Fibroblast of lung (primary cell): ENCODE measurements around the gene PFDN6. TPM values are rescaled to one million over a fixed set of nuclear protein-coding genes. Genes with fewer than 3 reads are reported as not detected.
"Not testable (repeated sequence)": the region's sequence is repeated elsewhere in the genome, so short reads cannot be mapped to it uniquely, and the experiment has no call there.

ENCODE experiments used
- DNase-seq, 2 donors: peaks; one replicate each; pipeline versions ENCODE4 v3.0.0 to v3.0.0-alpha.2; 2010; ENCODE audit warnings: low read depth in 2 of 2
- H2AFZ ChIP-seq: 2 replicates; pipeline ENCODE4 v1.5.1; 2012; ENCODE audit warnings: low read length, control low read depth, inconsistent platforms
- H3K27ac ChIP-seq: 2 replicates; pipeline ENCODE4 v1.5.1; 2011; ENCODE audit warnings: low read length, control low read depth; ENCODE audit not compliant: insufficient read depth
- H3K27me3 ChIP-seq: 2 replicates; pipeline ENCODE4 v1.5.1; 2011; ENCODE audit warnings: mild to moderate bottlenecking, low read length; ENCODE audit not compliant: control insufficient read depth, insufficient read depth
- H3K36me3 ChIP-seq: 2 replicates; pipeline ENCODE4 v1.5.1; 2011; ENCODE audit warnings: low read length; ENCODE audit not compliant: control insufficient read depth, insufficient read depth
- H3K4me1 ChIP-seq: 2 replicates; pipeline ENCODE4 v1.5.1; 2011; ENCODE audit warnings: low read length; ENCODE audit not compliant: control insufficient read depth, insufficient read depth; ENCODE audit errors: extremely low read depth
- H3K4me2 ChIP-seq: 2 replicates; pipeline ENCODE4 v1.5.1; 2011; ENCODE audit warnings: low read length, control low read depth; ENCODE audit not compliant: insufficient read depth; ENCODE audit errors: extremely low read depth
- H3K4me3 ChIP-seq, 4 experiments: fragments of 200-600 bp in 1 of 4; sonication (generic) in 1 of 4; replicated peaks in 1 of 4; 2 replicates each; pipeline ENCODE4 v1.5.1; 2011 to 2016; ENCODE audit warnings: low read length in 4 of 4, low read depth in 3 of 4, mild to moderate bottlenecking in 3 of 4, control low read depth in 2 of 4, inconsistent platforms in 1 of 4, mixed read lengths in 1 of 4; ENCODE audit not compliant: insufficient read depth in 1 of 4; ENCODE audit errors: control extremely low read depth in 1 of 4
- H3K79me2 ChIP-seq: 2 replicates; pipeline ENCODE4 v1.5.1; 2012; ENCODE audit warnings: mild to moderate bottlenecking, low read length, inconsistent platforms; ENCODE audit not compliant: control insufficient read depth, insufficient read depth
- H3K9ac ChIP-seq: 2 replicates; pipeline ENCODE4 v1.5.1; 2011; ENCODE audit warnings: mild to moderate bottlenecking, low read length, control low read depth; ENCODE audit not compliant: insufficient read depth
- H3K9me3 ChIP-seq: 2 replicates; pipeline ENCODE4 v1.5.1; 2012; ENCODE audit warnings: low read depth, low read length; ENCODE audit not compliant: control insufficient read depth, insufficient read depth
- H4K20me1 ChIP-seq: 2 replicates; pipeline ENCODE4 v1.5.1; 2011; ENCODE audit warnings: low read length; ENCODE audit not compliant: control insufficient read depth, insufficient read depth; ENCODE audit errors: extremely low read depth
- CTCF ChIP-seq, 2 donors: IDR thresholded peaks in 1 of 2; conservative IDR thresholded peaks in 1 of 2; 1 replicate in 1 of 2; 2 replicates in 1 of 2; pipeline ENCODE4 v1.5.1; 2011 to 2012; ENCODE audit warnings: low read length in 2 of 2, control low read depth in 1 of 2, inconsistent platforms in 1 of 2, low read depth in 1 of 2, mild to moderate bottlenecking in 1 of 2
- EZH2 ChIP-seq: IDR thresholded peaks from 2 replicates; pipeline ENCODE4 v1.5.1; 2012; ENCODE audit warnings: low read length, control low read depth, mild to moderate bottlenecking; ENCODE audit errors: missing control alignments
- polyA plus RNA-seq, 2 donors: library from polyadenylated mRNA; depleted of rRNA in 1 of 2; stranded (reverse) in 1 of 2; unstranded in 1 of 2; fragments of >200 nt; gene quantifications; 2 replicates each; pipeline ENCODE4 v1.2.1, GENCODE V29; 2011 to 2012; ENCODE audit warnings: missing spikeins in 1 of 2
- total RNA-seq: library from RNA; depleted of rRNA; stranded (reverse); fragments of >200 nt; gene quantifications from 2 replicates; pipeline ENCODE4 v1.2.1, GENCODE V29; 2014

The PFDN6 gene
- total and polyA plus RNA-seq, 2 donors (not counting 1 experiment from before 2014, with no cell fraction given), result 39.8 to 46.7 TPM

GRCh38 chr6:33273924-33274902, 15.2 kb upstream of the PFDN6 start:
- H2AFZ ChIP-seq, result no peak overlapping the region
- DNase-seq, result no peak
- H3K9me3 ChIP-seq, result no peaks in the 10 kb centered on the region
- no peaks in the 10 kb centered on the region for H4K20me1 ChIP-seq
- H3K9ac ChIP-seq, result no peak overlapping the region
- peaks cover 26% of the 10 kb centered on the region for H3K36me3 ChIP-seq
- peaks cover 19% of the 10 kb centered on the region for H3K4me1 ChIP-seq
- H3K27ac ChIP-seq, result peak overlapping the region; percentile 30
- peaks cover 51% of the 10 kb centered on the region for H3K79me2 ChIP-seq
- H3K27me3 ChIP-seq, result no peaks in the 10 kb centered on the region
- peak overlapping the region; percentile 100 for H3K4me2 ChIP-seq
- TF ChIP-seq CTCF (conservative IDR thresholded peaks at IDR 0.05 in 1 of 2, IDR thresholded peaks at IDR 0.05 in 1 of 2; ENCODE audit: low read depth in 1 of 2, low read length in 2 of 2), result no peak
- TF ChIP-seq EZH2, result no peak
- peak overlapping the region; percentile 35 to 97 (median 92) for H3K4me3 ChIP-seq

DNA sequence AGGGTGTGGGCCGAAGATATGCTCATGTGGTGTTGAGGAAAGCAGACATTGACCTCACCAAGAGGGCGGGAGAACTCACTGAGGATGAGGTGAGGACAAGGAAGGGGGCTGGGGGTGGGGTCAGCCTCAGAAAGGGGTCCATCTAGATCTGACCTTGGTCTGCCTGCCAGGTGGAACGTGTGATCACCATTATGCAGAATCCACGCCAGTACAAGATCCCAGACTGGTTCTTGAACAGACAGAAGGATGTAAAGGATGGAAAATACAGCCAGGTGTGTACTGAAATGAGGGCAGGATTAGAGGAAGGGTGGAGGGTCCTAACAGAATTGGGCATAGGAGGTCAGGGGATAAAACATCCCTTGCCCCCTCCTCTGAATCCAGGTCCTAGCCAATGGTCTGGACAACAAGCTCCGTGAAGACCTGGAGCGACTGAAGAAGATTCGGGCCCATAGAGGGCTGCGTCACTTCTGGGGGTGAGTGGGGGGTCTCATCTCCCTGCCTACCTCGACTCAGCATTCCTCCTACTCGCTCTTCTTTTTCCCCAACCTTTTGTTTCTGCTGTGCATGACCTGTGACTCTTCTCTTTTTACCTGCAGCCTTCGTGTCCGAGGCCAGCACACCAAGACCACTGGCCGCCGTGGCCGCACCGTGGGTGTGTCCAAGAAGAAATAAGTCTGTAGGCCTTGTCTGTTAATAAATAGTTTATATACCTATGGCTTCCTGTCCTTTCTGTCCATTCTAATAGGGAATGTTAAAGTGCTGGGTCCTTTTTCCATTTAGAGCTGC, 13.4 kb upstream of the PFDN6 start:
- H3K27me3 ChIP-seq, H2AFZ ChIP-seq, H4K20me1 ChIP-seq, H3K9ac ChIP-seq, H3K9me3 ChIP-seq, DNase-seq: not testable (repeated sequence)
- H3K27ac ChIP-seq, result peak overlapping the region; percentile 67
- peaks cover 19% of the 10 kb centered on the region for H3K4me1 ChIP-seq
- peaks cover 34% of the 10 kb centered on the region for H3K36me3 ChIP-seq
- peak overlapping the region; percentile 70 for H3K4me2 ChIP-seq
- H3K79me2 ChIP-seq, result peaks cover 45% of the 10 kb centered on the region
- peak overlapping the region in 3 of 4 experiments; percentile 37 to 59 (median 54) for H3K4me3 ChIP-seq

- peak in 1 of 2 donors; percentile 4 for DNase-seq
- Histone ChIP-seq H2AFZ (no peak overlapping the region), H3K79me2 (peaks cover 41% of the 10 kb centered on the region), H3K4me2 (peak overlapping the region; percentile 55), H3K27ac (peak overlapping the region; percentile 67), H3K9ac (peak overlapping the region; percentile 52), H4K20me1 (no peaks in the 10 kb centered on the region), H3K9me3 (no peaks in the 10 kb centered on the region), H3K4me1 (peaks cover 19% of the 10 kb centered on the region), H3K27me3 (no peaks in the 10 kb centered on the region), H3K4me3 (peak overlapping the region; percentile 18 to 59 (median 46)), H3K36me3 (peaks cover 34% of the 10 kb centered on the region)
- TF ChIP-seq CTCF (conservative IDR thresholded peaks at IDR 0.05 in 1 of 2, IDR thresholded peaks at IDR 0.05 in 1 of 2; ENCODE audit: low read depth in 1 of 2, low read length in 2 of 2) (no peak), EZH2 (no peak)
Measured at GRCh38 chr6:33276581-33276863, 12.9 kb upstream of the PFDN6 start.
